Epithelial cell of prostate (primary cell): ENCODE data around the gene RSAD2.
"Not testable (repeated sequence)": the region's sequence is repeated elsewhere in the genome, so short reads cannot be mapped to it uniquely, and the experiment has no call there.

Experiments
- DNase-seq: peaks from one replicate; pipeline ENCODE4 v3.0.0-alpha.2; 2011; ENCODE audit warnings: low read depth, low spot score
- H3K27ac ChIP-seq: fragments of 450-650 bp; 2 replicates; pipeline ENCODE4 v1.5.1; 2017; ENCODE audit warnings: mild to moderate bottlenecking

Gene RSAD2

DNA sequence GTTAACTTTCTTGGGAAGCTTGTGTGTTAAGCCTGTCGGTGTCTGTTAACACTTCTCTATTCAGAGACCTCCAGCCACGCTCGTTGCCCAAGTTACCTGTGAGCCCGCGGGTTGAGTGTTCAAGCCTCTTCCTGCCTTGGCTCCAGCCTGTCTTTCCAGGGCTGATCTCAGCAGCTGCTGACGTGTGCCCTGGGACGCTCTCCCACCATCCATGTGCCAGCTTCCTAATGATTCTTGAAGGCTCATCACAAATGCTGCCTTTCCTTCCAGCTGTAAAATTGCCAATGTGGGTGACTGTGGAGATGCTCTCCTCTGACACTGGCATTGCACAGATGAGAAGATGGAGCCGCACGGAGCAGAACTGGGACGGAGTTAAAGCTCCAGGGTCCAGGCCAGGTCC, 45.7 kb downstream of the RSAD2 start:
- no peak overlapping the region for H3K27ac ChIP-seq
- DNase-seq: no peak

DNA sequence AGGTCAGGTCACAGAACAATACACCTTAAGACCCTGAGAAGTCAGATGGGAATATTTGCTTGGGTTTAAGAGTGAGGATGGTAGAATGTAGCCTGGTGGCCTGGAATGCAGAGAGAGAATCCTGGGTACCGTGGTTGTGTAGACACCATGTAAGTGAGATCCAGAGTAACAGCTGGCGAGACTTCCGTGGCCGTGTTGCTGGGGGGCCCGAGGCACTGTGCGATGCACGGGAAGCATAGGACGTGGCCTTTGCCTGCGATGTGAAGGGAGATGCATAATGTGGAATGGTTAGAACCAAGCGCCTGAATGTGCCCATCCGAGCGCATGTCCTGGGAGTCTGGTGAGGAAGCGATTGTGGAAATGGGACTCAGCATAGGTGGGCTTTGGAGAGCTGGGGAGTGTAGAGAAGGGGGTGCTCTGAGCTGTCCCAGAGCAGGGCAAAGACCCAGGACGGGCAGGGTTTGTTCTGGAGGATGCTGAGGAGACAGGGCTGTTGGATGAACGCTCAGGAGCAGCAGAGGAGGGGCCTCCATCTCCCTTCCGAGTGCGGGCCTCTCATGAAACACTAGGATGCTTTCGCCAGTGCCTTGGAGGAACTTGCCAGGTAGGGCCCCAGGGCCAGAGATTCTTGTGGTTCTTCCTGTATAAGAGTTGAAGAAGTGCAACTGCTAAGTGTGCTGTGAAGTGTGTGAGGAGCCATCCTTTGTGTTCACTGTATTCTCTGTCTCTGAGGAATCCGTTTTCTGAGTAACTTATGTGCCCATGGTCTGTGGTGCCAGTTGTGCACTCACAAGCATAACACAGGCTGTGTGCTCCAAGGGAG, 46.7 kb downstream of the RSAD2 start:
- no peak overlapping the region for H3K27ac ChIP-seq
- no peak for DNase-seq

DNA sequence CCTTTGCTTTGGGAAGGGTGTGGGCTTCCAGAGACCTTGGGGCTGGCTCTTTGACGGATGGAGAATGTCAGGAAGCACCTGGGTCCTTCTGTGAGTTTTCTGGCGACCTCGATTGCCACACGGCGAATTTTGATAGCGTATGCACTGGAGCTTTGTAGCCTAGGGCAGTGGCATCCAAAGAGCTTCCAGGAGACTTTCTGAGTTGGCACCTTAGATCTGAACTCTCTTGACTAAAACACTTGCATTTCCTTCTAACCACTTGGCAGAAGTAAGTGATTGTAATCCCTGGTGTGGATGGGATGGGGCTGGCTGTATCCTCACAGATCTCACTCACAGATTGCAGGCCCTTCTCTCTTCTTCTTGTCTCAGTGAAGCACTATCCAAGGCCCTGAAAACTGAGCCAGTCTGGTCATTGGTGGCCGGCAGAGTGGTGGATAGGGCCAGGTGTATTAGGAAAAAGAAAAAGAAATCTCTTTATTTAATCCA, 47.4 kb downstream of the RSAD2 start:
- H3K27ac ChIP-seq: no peak overlapping the region
- no peak for DNase-seq

DNA sequence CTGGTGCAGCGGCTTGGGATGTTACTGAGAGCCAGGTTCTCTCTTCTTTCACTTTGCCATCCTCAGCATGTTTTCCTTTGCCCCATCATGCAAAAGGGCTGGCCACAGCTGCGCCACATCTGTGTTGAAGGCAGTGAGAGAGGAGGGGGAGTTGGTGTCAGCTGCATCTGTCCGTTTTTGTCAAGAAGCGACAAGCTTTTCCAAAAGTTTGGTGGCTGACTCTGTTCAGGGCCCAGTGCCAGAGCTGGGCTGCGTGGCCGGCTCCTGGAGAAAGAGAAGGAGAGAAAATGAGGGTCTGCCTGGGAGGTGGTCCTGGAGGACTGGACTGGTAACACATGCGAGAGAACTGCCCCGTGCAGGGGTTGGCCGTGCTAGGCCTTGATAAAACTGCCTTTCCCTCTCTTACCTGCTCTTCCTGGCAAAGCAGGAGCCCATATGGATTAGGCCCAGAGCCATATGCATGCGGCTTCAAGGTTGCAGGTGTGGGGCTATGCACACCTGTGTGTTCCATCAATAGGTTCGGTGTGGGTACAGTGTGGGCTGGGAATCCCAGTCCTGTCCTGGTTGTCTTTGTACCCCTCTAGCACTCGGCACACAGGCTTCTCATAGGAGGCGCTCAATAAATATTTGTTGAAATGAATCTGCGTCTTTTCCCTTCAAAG, 48.6 kb downstream of the RSAD2 start:
- no peak for DNase-seq
- no peak overlapping the region for H3K27ac ChIP-seq

DNA sequence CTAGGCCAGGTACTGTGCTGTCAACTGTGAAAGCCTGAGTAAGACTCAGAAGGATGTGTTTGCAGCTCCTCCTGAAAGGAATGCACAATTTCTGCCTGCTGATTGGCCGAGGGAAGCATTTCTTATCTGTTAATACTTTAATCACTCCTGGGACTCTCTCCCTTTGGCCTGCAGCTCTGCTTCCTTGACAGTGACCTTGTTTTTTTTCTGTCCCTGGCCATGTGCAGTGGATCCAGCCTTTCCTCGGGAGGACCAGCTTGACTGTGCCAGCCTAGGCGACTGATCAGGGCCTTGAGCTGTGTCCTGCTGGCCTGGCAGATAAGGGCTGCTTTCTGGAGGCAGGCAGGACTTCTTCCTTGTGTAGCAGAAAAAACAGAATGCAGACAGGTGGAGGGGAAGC, 49.6 kb downstream of the RSAD2 start:
- no peak for DNase-seq
- no peak overlapping the region for H3K27ac ChIP-seq

DNA sequence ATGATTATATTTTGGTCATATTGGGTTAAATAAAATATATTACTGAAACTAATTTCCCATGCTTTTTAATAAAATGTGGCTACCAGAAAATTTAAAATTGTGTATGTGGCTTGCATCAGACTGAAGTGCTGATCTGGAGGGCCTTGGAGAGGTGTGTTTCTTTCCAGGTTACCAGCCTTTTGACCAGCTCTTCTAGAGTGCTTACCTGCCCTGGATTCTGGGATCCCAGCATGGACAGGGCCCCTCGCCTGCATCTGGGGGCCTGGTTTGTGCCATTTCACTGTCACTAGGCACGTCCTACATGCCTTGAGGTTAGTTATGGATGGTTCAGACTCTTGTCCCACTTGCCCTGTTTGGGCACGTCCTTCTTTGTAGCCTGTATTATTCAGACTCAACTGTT, 50.2 kb downstream of the RSAD2 start:
- H3K27ac ChIP-seq: no peak overlapping the region
- no peak for DNase-seq

DNA sequence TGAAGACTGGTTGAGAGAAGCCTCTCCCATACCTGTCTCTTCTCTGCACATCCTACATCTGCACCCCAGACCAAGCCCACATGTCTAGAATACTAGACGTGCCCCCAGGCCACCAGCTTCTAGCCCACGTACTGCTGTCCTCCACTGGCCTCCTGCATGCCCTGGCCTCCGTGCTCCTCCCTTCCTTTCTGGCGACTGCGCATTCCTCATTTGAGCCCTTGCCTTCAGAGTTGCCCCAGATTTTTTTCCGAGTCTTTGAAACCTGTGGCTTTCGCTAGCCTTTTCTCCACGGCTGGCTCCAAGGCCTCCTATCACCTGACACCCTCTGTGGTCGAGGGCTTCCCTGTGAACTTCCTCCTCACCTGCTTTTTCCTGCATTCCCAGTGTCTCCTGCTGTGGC, 50.9 kb downstream of the RSAD2 start:
- no peak overlapping the region for H3K27ac ChIP-seq
- no peak for DNase-seq

DNA sequence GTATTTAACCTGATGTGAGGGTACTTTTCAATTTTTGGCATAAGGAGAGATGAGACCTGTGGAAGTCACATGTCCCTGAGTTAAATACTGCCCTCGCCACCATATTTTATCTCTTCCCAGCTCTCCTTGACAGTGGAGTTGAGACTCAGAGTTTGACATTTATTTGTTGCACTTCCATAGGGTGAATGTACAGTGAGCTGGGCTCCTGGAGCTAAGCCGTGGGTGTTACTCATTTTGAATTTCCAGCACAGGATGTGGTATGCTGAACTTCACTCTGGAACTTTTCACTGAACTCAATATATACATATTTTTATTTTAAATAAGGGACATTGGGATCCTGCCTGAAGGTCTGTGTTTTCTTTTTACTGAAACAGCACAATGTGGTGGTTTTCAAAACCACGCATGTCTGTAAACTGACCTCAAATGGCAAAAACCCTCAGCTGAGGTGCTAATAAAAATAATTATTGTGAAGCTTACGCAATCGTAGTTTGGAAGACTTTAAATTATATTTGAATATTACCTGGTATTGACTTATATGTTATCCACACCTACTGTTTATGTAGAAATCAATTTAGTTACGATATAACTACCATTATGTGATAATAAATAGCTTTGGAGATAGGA, 51.7 kb downstream of the RSAD2 start:
- H3K27ac ChIP-seq: no peak overlapping the region
- DNase-seq: no peak

DNA sequence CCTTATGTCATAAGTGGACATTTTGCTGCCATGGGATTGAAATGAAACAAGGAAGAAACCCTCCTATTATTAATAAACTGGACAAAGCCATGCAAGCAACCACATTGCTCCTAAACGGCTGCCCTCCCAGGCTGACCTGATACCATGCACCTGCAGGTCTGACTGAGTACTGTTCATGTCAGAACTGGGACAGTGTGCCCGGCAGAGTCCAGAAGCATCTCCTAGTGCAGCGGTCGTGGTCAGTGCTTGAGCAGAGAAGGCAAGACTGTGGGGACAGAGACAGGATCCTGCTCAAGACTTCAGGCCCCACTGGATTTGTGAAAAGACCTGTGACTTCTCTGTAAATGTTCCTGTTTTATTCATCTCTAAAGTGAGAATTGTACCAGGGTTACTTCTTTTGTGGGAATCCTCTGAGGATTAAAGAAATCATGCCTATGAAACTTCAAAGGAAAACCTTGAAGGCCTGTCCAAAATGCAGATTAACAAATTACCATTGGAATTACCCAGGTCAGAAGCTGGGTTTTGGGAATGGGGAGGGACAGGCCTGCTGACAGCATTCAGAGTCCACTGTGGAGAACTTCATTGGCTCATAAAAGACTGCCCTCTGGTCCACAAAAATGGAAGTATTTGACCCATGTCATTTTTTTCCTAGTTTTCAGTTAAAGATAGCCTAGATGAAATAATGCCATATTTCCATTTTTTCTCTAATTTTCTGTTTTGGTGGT, 53.5 kb downstream of the RSAD2 start:
- no peak for DNase-seq
- no peak overlapping the region for H3K27ac ChIP-seq

DNA sequence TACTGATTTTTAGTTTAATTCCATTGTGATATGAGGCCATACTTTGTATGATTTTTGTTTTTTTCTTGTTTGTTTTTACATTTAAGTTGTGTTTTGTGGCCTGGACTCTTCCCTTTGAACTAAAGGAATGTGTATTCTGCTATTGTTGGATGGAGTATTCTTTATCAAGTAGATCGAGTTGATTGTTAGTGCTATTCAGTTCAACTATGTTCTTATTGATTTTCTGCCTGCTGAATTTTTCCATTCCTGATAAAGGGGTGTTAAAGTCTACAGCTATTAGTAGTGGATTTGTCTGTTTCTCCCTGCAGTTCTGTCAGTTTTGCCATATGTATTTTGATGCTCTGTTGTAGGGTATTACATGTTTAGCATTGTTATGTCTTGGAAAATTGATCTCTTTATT, 54.2 kb downstream of the RSAD2 start:
- no peak for DNase-seq
- no peak overlapping the region for H3K27ac ChIP-seq

DNA sequence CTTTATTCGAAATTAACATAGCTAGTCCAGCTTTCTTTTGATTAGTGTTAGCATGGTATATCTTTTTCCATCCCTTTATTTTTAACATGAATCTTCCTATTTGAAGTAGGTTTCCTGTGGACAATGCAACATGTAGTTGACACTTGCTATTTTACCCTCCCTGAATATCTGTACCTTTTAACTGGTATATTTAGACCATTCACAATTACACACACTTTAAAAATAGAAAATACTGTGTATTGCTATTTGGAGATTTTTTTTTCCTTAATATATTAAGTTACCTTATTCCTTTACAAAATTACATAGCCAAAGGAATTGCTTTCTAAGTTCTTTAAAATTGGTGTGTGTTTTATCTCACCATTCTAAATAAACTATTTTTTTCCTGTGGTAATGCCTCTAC, 54.6 kb downstream of the RSAD2 start:
- H3K27ac ChIP-seq: no peak overlapping the region

DNA sequence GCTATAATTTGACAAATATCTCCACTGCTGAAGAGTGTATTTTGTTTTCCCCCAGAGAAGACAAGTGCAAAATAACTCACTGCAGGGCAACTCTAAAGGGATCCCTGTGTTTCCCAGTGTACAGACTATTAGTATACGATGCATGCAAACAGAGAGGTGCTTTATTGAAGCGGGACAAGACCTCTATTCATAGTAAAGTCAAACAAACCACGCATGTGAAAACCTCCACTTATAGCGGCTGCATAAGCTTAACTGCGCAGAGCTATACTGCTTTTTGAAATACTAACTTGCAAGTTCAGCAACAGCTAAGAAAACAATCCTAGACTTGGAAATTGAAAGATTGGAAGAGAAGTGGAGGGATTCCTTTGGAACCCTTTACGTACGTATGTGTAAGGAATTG, 55.3 kb downstream of the RSAD2 start:
- DNase-seq: no peak
- H3K27ac ChIP-seq: no peak overlapping the region

More for the DNA sequence above, 54.6 kb downstream of the RSAD2 start:
- DNase-seq: no peak

DNA sequence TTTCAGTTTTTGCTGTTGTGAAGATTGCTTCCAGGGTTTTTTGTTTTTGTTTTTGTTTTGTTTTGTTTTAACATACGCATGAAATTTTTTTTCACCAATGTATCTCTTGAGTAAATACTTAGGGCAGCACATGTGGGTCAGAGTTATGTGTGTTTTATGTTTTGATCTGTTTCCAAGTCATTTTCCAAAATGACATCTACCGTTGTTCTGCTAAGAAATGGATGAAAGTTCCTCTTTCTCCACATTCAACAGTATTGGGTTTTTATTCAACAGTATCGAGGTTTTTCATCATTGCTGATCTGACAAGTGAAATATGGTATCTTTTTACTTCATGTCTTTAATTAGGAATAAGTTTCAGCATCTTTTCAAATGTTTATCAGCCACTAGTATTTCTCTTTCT, 56.3 kb downstream of the RSAD2 start:
- H3K27ac ChIP-seq: no peak overlapping the region
- DNase-seq: no peak

DNA sequence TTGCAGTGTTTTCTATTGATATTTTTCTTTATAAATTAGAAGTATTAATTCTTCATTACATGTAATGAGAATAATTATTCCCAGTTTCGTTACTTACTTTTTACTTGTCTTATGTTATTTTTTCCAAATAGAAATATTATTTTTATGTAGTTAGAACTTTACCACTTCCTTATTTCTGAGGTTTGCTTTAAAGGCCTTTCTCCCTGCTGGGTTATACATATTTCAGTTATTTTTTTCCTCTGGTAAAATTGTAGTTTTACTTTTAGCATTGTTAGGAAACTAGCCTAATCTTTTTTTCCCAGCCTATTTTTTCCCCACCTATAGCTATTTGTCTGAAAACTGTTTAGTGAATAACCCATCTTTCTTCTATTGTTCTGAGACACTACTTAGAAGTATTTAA, 56.8 kb downstream of the RSAD2 start:
- DNase-seq: no peak
- H3K27ac ChIP-seq: no peak overlapping the region

DNA sequence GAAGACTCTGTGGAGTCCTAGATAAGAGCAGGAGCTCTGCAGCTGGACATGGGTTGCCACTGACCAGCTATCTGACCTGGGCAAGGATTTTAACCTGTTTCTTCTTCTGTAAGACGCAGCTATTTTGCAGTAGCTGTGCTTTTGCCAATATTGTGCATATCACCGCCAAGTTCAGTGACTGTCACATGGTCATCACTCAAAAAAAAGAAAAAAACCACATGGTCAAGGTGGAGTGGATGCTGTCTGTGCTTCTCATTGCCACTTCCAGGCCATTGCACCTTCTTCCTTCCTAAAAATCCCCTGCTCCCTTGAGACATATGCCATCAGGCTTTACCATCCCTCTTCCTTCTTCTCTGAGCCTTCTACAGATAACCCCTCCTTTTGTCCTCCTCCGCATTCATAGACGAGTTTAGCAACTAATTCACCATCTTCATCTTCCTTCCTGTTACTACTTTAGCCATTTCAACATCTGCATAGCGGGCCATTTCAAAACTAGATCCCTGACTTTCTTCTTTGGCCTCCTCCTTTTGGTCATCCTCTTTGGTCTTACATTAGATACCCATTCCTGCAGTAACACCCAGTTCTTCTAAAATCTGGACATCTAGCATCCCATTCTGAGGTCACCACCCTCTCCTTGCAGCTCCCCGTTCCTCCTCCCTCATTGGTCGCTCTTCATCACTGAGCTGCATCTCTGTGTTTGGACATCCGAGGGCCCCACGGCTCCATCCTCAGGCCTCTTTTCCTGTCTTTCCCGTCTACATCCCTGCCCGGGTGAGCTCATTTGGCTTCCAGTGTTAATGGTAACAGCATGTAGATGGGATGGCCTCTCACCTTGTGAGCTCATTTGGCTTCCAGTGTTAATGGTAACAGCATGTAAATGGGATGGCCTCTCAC, 57.4 kb downstream of the RSAD2 start:
- H3K27ac ChIP-seq: no peak overlapping the region
- no peak for DNase-seq

DNA sequence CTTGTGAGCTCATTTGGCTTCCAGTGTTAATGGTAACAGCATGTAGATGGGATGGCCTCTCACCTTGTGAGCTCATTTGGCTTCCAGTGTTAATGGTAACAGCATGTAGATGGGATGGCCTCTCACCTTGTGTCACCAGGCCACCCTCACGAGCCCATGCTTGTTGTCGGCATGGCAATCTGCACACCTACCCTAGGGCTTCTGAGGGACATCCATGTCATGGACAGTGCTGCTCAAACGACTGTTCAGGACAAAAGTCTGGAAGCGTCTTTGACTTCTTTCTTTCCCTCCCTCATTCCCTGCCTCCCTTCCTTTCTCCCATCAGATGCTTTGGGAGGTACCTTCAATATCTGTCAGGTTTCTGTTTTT, 58.1 kb downstream of the RSAD2 start:
- not testable (repeated sequence) for H3K27ac ChIP-seq, DNase-seq

DNA sequence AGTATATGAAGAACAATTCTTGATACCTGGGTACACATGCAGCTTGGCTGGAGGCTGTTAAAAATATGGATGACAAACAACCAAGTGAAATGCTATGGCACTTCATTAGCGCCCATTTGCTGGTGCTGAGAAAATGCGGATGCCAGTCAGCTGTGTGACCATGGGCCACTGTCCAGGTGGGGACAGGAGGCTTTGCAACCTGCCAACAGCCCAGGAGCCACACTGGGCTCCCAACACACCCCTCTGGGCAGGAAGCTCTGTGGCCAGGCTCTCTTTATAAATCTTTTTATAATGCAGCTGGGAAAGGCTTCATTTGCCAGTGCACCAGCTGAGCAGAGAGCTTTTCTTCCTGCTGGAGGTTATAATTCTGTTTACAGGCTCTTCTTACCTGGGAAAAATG, 59.6 kb downstream of the RSAD2 start:
- H3K27ac ChIP-seq: no peak overlapping the region
- no peak for DNase-seq

DNA sequence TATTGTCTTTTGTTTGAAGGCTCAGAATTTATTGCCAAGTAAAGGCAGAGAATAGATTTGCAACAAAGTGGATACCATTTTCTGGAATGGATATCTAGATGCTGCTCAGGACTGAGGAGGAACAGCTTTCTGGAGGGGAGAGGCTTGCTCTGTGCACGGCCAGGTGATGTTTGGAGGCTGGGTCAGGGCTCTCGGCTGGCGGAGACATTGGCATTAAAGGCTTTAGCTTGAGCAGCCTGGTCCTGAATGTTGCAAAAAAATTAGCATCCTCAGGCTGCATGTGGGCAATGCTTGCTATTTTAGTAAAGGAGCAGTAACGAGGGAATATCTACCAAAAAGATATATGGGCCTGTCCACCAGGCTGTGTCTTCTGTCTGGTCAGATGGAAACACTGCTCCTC, 60.0 kb downstream of the RSAD2 start:
- DNase-seq: no peak
- no peak overlapping the region for H3K27ac ChIP-seq

DNA sequence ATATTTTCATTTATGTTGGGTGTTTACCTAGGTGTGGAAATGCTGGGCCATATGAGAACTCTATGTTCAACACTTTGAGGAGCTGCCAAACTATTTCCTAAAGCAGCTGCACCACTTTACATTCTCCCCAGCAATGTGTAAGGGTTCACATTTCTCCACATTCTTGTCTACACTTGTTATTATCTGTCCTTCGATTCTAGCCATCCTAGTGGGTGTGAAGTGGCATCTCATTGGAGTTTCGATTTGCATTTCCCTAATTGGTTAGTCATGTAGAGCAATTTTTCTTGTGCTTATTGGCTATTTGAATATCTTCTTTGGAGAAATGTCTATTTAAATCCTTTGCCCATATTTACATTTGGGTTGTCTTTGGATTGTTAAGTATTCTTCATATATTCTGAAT, 61.5 kb downstream of the RSAD2 start:
- DNase-seq: no peak

DNA sequence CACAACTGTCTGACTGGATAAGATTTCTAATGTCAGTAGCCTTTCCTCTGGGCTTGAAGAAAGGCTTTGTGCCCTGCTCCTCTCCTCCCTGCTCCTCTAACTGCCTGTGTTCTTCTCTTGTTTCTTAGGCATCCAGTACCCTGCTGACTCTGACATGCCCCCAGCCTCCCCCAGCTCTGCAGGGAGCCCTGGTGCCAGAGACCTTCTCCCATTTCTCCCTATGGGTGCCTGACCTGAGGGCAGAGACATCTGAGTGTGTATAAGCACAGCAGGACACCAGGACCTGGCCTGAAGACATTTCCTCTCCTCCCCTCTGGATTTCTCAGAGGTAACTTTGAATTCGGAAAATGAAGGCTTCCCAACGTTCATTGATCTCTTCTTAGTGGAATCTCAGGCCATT, 63.2 kb downstream of the RSAD2 start:
- no peak for DNase-seq

More for the DNA sequence above, 61.5 kb downstream of the RSAD2 start:
- H3K27ac ChIP-seq: no peak overlapping the region

More for the DNA sequence above, 63.2 kb downstream of the RSAD2 start:
- H3K27ac ChIP-seq: no peak overlapping the region
